Upper lobe of left lung (tissue), 6 donors: Measurements from ENCODE around the gene PLPPR1. TPM values are rescaled to one million over a fixed set of nuclear protein-coding genes. Genes with fewer than 3 reads are reported as not detected.

Experiments used
- ATAC-seq, 2 donors: fragments of 200-7000 bp; cut with Tn5 transposase; one replicate each; pipeline ENCODE4 v1.9.1; 2022; ENCODE audit warnings: mild to moderate bottlenecking in 2 of 2, moderate library complexity in 2 of 2; ENCODE audit not compliant: low FRiP score in 2 of 2
- DNase-seq, 2 donors: peaks; one replicate each; pipeline ENCODE4 v3.0.0-alpha.2; 2019 to 2020
- H3K27ac ChIP-seq, 4 donors: fragments of 200-600 bp; sonication (generic); one replicate each; pipeline ENCODE4 v1.5.1; 2016 to 2019
- H3K27me3 ChIP-seq, 4 donors: fragments of 200-600 bp; sonication (generic); one replicate each; pipeline ENCODE4 v1.5.1; 2017 to 2019
- H3K36me3 ChIP-seq, 4 donors: fragments of 200-600 bp; sonication (generic); one replicate each; pipeline ENCODE4 v1.5.1; 2016 to 2019
- H3K4me1 ChIP-seq, 4 donors: fragments of 200-600 bp; sonication (generic); one replicate each; pipeline ENCODE4 v1.5.1; 2018 to 2019
- H3K4me3 ChIP-seq, 4 donors: fragments of 200-600 bp; sonication (generic); one replicate each; pipeline ENCODE4 v1.5.1; 2017 to 2019; ENCODE audit warnings: mild to moderate bottlenecking in 2 of 4, moderate library complexity in 1 of 4
- H3K9me3 ChIP-seq, 4 donors: fragments of 200-600 bp; sonication (generic); one replicate each; pipeline ENCODE4 v1.5.1; 2018 to 2019
- EP300 ChIP-seq, 4 donors: sonication (generic); formaldehyde crosslinking; IDR thresholded peaks; one replicate each; pipeline ENCODE4 v1.5.1; 2017; ENCODE audit warnings: antibody characterized with exemption in 4 of 4, control low read depth in 2 of 4
- POLR2A ChIP-seq, 4 donors: fragments of 450-650 bp; IDR thresholded peaks; one replicate each; pipeline ENCODE4 v1.5.1; 2016 to 2017; ENCODE audit warnings: antibody characterized with exemption in 4 of 4, mild to moderate bottlenecking in 2 of 4
- POLR2AphosphoS5 ChIP-seq, 2 donors: sonication (generic); formaldehyde crosslinking; IDR thresholded peaks; one replicate each; pipeline ENCODE4 v1.5.1; 2017; ENCODE audit warnings: antibody characterized with exemption in 2 of 2
- WGBS, 2 donors: methylation state at CpG; one replicate each; pipeline ENCODE4 v1.1.5; 2017 to 2018; 5-methylcytosine and 5-hydroxymethylcytosine counted together
- total RNA-seq, 6 donors: library from RNA; depleted of rRNA in 4 of 6; stranded (reverse); fragments of >200 nt in 4 of 6; gene quantifications; one replicate each; pipeline versions ENCODE4 v1.1.0 to v1.2.1, GENCODE V29; 2016 to 2021
- TF ChIP-seq, protein P1 (sequence below), 6 experiments: fragments of 450-650 bp in 4 of 6; fragments of 200-600 bp in 2 of 6; sonication (generic) in 2 of 6; IDR thresholded peaks; one replicate each; pipeline ENCODE4 v1.5.1; 2016 to 2019; ENCODE audit warnings: antibody characterized with exemption in 6 of 6
- donor health status: DM: no; HTN: no; CAD: no; lungs with moderate emphysema.
- donor health status: DM: no; HTN: yes; CAD: no; lungs with severe emphysema.

PLPPR1 gene
- total RNA-seq, 6 donors from 2014 or later: 0.44 to 5.1 (median 2.7) TPM; not detected in 1

DNA sequence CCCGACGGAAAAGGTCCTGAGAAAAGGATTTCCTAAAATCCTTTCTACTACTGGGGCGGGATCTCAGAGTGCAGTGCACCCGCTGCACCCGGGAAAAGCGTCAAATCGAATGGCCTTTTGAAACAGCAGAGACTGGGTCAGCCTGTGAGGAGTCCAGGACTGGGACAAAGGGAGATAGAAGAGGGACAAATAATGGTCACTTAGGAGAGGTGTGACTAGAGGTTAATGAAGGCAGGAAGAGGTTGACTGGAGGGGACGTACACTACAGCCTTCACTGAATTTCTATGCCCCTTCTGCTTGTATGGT, 1.5 kb downstream of the PLPPR1 start:
- DNase-seq (no peak), ATAC-seq (no peak)
- H3K4me1 ChIP-seq: peaks cover 0 to 25% (median 13%) of the 10 kb centered on the region in 4 donors
- H3K4me3 ChIP-seq: peak overlapping the region in 2 of 4 donors; percentile 57
- 10 to 29% methylated on average over 8 of the region's 8 CpGs for WGBS, 2 donors
- H3K27ac ChIP-seq: no peak overlapping the region
- H3K9me3 ChIP-seq: no peaks in the 10 kb centered on the region
- TF ChIP-seq, protein P1, sequence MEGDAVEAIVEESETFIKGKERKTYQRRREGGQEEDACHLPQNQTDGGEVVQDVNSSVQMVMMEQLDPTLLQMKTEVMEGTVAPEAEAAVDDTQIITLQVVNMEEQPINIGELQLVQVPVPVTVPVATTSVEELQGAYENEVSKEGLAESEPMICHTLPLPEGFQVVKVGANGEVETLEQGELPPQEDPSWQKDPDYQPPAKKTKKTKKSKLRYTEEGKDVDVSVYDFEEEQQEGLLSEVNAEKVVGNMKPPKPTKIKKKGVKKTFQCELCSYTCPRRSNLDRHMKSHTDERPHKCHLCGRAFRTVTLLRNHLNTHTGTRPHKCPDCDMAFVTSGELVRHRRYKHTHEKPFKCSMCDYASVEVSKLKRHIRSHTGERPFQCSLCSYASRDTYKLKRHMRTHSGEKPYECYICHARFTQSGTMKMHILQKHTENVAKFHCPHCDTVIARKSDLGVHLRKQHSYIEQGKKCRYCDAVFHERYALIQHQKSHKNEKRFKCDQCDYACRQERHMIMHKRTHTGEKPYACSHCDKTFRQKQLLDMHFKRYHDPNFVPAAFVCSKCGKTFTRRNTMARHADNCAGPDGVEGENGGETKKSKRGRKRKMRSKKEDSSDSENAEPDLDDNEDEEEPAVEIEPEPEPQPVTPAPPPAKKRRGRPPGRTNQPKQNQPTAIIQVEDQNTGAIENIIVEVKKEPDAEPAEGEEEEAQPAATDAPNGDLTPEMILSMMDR (IDR thresholded peaks at IDR 0.05): no peak
- no peak for TF ChIP-seq EP300 (IDR thresholded peaks at IDR 0.05)
- TF ChIP-seq POLR2A (IDR thresholded peaks at IDR 0.05): no peak
- TF ChIP-seq POLR2AphosphoS5 (IDR thresholded peaks at IDR 0.05): no peak
- H3K36me3 ChIP-seq: no peaks in the 10 kb centered on the region
- peaks cover 0 to 16% (median 3%) of the 10 kb centered on the region in 4 donors for H3K27me3 ChIP-seq

DNA sequence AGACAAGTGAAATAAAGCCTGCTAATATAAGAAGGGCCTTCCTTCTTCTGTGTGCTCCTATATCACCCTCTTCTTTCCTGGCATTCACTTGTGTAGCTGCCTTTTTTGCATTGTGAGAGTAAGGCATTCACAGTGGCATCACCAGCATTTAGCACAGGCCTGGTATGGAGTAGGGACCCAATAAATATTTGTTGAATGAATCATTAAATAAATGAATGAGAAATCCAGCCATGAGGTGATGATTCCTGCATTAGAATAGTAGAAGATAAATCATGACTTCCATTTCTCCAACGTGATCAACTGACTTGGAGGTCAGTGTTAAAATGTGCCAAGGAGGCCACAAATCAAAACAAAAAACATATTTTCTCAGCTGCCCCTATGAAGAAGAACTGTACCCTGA, 3.9 kb downstream of the PLPPR1 start:
- H3K9me3 ChIP-seq: no peaks in the 10 kb centered on the region
- 63 to 64% methylated on average over 1 of the region's 1 CpG for WGBS, 2 donors
- H3K4me3 ChIP-seq: no peak overlapping the region
- H3K27me3 ChIP-seq: peaks cover 0 to 16% (median 3%) of the 10 kb centered on the region in 4 donors
- no peak for ATAC-seq
- TF ChIP-seq, protein P1 (IDR thresholded peaks at IDR 0.05): no peak
- TF ChIP-seq POLR2AphosphoS5 (IDR thresholded peaks at IDR 0.05): no peak
- H3K27ac ChIP-seq: no peak overlapping the region
- H3K36me3 ChIP-seq: no peaks in the 10 kb centered on the region
- DNase-seq: no peak
- peaks cover 0 to 20% (median 11%) of the 10 kb centered on the region in 4 donors for H3K4me1 ChIP-seq

DNA sequence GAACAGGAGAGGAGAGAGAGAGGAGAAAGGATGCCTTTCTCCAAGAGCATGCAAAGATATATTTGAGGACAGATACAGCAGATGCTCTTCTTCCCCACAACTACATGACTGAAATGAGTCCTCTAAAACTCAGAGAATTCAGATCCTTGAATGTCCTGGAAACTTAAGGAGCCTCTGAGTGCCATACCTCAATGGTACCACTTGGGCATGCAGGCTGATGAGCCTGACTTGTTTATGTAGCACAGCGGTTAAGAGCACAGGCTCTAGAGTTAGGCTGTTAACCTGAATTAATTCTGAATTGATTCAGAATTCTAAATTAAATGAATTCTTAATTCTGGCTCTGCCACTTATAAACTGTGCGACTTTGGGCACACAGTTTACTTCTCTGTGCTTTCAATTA, 5.7 kb downstream of the PLPPR1 start:
- Histone ChIP-seq H3K27ac (no peak overlapping the region), H3K27me3 (peaks cover 0 to 7% (median 3%) of the 10 kb centered on the region in 4 donors), H3K4me3 (no peak overlapping the region), H3K9me3 (no peaks in the 10 kb centered on the region), H3K36me3 (no peaks in the 10 kb centered on the region), H3K4me1 (peaks cover 0 to 7% (median 3%) of the 10 kb centered on the region in 4 donors)
- no peak for ATAC-seq
- TF ChIP-seq POLR2A (IDR thresholded peaks at IDR 0.05): no peak
- TF ChIP-seq, protein P1 (IDR thresholded peaks at IDR 0.05): no peak
- TF ChIP-seq EP300 (IDR thresholded peaks at IDR 0.05): no peak
- TF ChIP-seq POLR2AphosphoS5 (IDR thresholded peaks at IDR 0.05): no peak
- DNase-seq: no peak
- WGBS, 2 donors: 54 to 91% methylated on average over 2 of the region's 2 CpGs

DNA sequence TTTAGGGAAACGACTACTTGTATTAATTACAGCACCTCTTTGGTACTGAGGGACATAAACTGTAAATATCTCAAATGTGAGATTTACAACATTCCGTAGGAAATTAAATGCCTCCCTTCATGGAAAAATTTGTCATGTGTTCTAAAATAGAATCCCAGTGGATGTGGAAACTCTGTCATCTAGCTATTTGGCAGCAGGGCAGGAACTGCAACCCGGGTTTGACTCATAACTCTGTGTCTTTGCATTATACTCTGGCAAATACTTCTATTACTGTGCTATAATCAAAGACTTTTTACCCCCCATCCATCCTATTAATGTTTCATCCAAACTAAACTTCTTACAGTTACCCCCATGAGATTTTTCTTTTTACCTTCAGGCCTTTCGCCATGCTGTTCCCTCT, 6.6 kb downstream of the PLPPR1 start:
- Histone ChIP-seq H3K9me3 (no peaks in the 10 kb centered on the region), H3K4me3 (no peak overlapping the region), H3K36me3 (no peaks in the 10 kb centered on the region), H3K27me3 (no peaks in the 10 kb centered on the region), H3K27ac (no peak overlapping the region), H3K4me1 (no peaks in the 10 kb centered on the region)
- WGBS, 2 donors: 73 to 74% methylated on average over 4 of the region's 4 CpGs
- ATAC-seq (no peak), DNase-seq (no peak)
- TF ChIP-seq, protein P1 (IDR thresholded peaks at IDR 0.05): no peak
- TF ChIP-seq POLR2AphosphoS5 (IDR thresholded peaks at IDR 0.05): no peak
- TF ChIP-seq EP300 (IDR thresholded peaks at IDR 0.05): no peak
- no peak for TF ChIP-seq POLR2A (IDR thresholded peaks at IDR 0.05)

DNA sequence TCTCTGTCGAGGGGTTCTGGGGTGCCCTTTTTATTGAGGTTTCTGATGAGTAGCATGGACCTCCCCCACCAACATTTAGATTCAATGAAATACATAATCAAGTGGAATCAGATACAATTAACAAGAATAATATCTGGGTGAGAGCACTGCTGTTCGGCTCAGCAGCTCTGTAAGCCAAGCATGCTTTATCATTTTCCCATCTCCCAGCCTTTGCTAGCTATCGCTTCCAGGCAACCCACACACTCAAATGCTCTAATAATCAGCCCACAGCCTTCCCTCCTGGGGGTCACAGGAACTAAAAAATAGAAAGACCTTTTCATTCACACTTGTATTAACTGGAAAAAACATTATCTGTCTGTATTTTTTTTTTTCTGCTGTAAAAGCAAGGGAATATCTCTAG, 8.9 kb downstream of the PLPPR1 start:
- DNase-seq: no peak
- Histone ChIP-seq H3K27me3 (no peaks in the 10 kb centered on the region), H3K4me1 (no peaks in the 10 kb centered on the region), H3K27ac (no peak overlapping the region), H3K9me3 (no peaks in the 10 kb centered on the region), H3K36me3 (no peaks in the 10 kb centered on the region), H3K4me3 (no peak overlapping the region)
- no peak for TF ChIP-seq POLR2A (IDR thresholded peaks at IDR 0.05)
- TF ChIP-seq, protein P1 (IDR thresholded peaks at IDR 0.05): no peak
- no peak for TF ChIP-seq POLR2AphosphoS5 (IDR thresholded peaks at IDR 0.05)
- TF ChIP-seq EP300 (IDR thresholded peaks at IDR 0.05): no peak
- 57 to 77% methylated on average over 3 of the region's 3 CpGs for WGBS, 2 donors
- ATAC-seq: no peak
